Measurements from ENCODE around the gene CARMIL1. TPM values are rescaled to one million over a fixed set of nuclear protein-coding genes. Genes with fewer than 3 reads are reported as not detected.

Gene CARMIL1
- total RNA-seq: 75.9 and 86.3 TPM in 2 replicates
- long read RNA-seq, full-length matches to known transcripts: 1 of 93 reads
- long read RNA-seq, partial matches to known transcripts: 64 of 93 reads
- long read RNA-seq, other reads (novel, unspliced or antisense): 28 of 93 reads

GRCh38 chr6:25278914-25279747, at the start of gene CARMIL1:
CARMIL1 (plus strand) TSS chr6:25279374; CDS start chr6:25279796, 422 bp downstream.
- peak within 1 kb of the TSS; percentile 95 for H3K27ac Mint-ChIP-seq

GRCh38 chr6:25229671-25230321, 49.4 kb upstream of the CARMIL1 start:
- Mint-ChIP-seq H3K9me3 (ENCODE audit: low read depth) (no peaks in the 10 kb centered on the region), H3K36me3 (ENCODE audit: insufficient read depth) (no peaks in the 10 kb centered on the region), H3K27me3 (peaks cover 1% of the 10 kb centered on the region), H3K4me1 (ENCODE audit: low read depth) (peaks cover 6% of the 10 kb centered on the region), H3K4me3 (ENCODE audit: low read depth) (no peak overlapping the region), H3K27ac (no peak overlapping the region)
- TF ChIP-seq CTCF (IDR thresholded peaks at IDR 0.05; ENCODE audit: unreplicated experiment): no peak
- no peak for DNase-seq (ENCODE audit: low spot score, unreplicated experiment)

More at GRCh38 chr6:25278914-25279747, at the start of gene CARMIL1:
- Mint-ChIP-seq H3K9me3 (ENCODE audit: low read depth) (no peaks in the 10 kb centered on the region), H3K4me3 (ENCODE audit: low read depth) (peak within 1 kb of the TSS; percentile 98), H3K27me3 (no peaks in the 10 kb centered on the region), H3K36me3 (ENCODE audit: insufficient read depth) (peaks cover 6% of the 10 kb centered on the region), H3K4me1 (ENCODE audit: low read depth) (peaks cover 53% of the 10 kb centered on the region)
- peak; percentile 70 for TF ChIP-seq CTCF (IDR thresholded peaks at IDR 0.05; ENCODE audit: unreplicated experiment)
- peak; percentile 69 for DNase-seq (ENCODE audit: low spot score, unreplicated experiment)

GRCh38 chr6:25232479-25232878, 46.7 kb upstream of the CARMIL1 start:
- no peaks in the 10 kb centered on the region for H3K36me3 Mint-ChIP-seq (ENCODE audit: insufficient read depth)
- H3K4me1 Mint-ChIP-seq (ENCODE audit: low read depth): peaks cover 2% of the 10 kb centered on the region
- DNase-seq (ENCODE audit: low spot score, unreplicated experiment): no peak
- no peak overlapping the region for H3K4me3 Mint-ChIP-seq (ENCODE audit: low read depth)
- H3K9me3 Mint-ChIP-seq (ENCODE audit: low read depth): no peaks in the 10 kb centered on the region
- peaks cover 2% of the 10 kb centered on the region for H3K27me3 Mint-ChIP-seq
- no peak overlapping the region for H3K27ac Mint-ChIP-seq
- TF ChIP-seq CTCF (IDR thresholded peaks at IDR 0.05; ENCODE audit: unreplicated experiment): no peak

- no peak for TF ChIP-seq CTCF (IDR thresholded peaks at IDR 0.05; ENCODE audit: unreplicated experiment)
- peaks cover 2% of the 10 kb centered on the region for H3K27me3 Mint-ChIP-seq
- H3K4me1 Mint-ChIP-seq (ENCODE audit: low read depth): peaks cover 2% of the 10 kb centered on the region
- DNase-seq (ENCODE audit: low spot score, unreplicated experiment): no peak
- no peak overlapping the region for H3K4me3 Mint-ChIP-seq (ENCODE audit: low read depth)
- no peaks in the 10 kb centered on the region for H3K9me3 Mint-ChIP-seq (ENCODE audit: low read depth)
- H3K36me3 Mint-ChIP-seq (ENCODE audit: insufficient read depth): no peaks in the 10 kb centered on the region
- no peak overlapping the region for H3K27ac Mint-ChIP-seq
Measured at GRCh38 chr6:25233226-25233625, 45.9 kb upstream of the CARMIL1 start.

GRCh38 chr6:25237579-25237978, 41.6 kb upstream of the CARMIL1 start:
- peaks cover 3% of the 10 kb centered on the region for H3K9me3 Mint-ChIP-seq (ENCODE audit: low read depth)
- no peak for TF ChIP-seq CTCF (IDR thresholded peaks at IDR 0.05; ENCODE audit: unreplicated experiment)
- no peak for DNase-seq (ENCODE audit: low spot score, unreplicated experiment)
- peaks cover 2% of the 10 kb centered on the region for H3K4me1 Mint-ChIP-seq (ENCODE audit: low read depth)
- no peaks in the 10 kb centered on the region for H3K36me3 Mint-ChIP-seq (ENCODE audit: insufficient read depth)
- H3K27me3 Mint-ChIP-seq: peaks cover 2% of the 10 kb centered on the region
- H3K27ac Mint-ChIP-seq: no peak overlapping the region
- H3K4me3 Mint-ChIP-seq (ENCODE audit: low read depth): no peak overlapping the region

Measured in progenitor cell of endocrine pancreas (in vitro differentiated cells).